HepG2 (cell line): Measurements from ENCODE around the gene NDUFS2. TPM values are rescaled to one million over a fixed set of nuclear protein-coding genes. Genes with fewer than 3 reads are reported as not detected.
A peak's percentile ranks its signal among the peaks of the same experiment; 100 is the strongest.

Experiments used
- ATRX ChIP-seq: sonication (generic); formaldehyde crosslinking; IDR thresholded peaks from 2 replicates; pipeline ENCODE4 v1.4.0; 2020; ENCODE audit warnings: missing genetic modification reagents, borderline replicate concordance
- NR2F2 ChIP-seq: IDR thresholded peaks from 2 replicates; pipeline ENCODE4 v1.6.1; 2012; ENCODE audit warnings: low read depth, inconsistent platforms, borderline replicate concordance
- REXO4 ChIP-seq: sonication (generic); formaldehyde crosslinking; IDR thresholded peaks from 2 replicates; pipeline ENCODE4 v1.8.0; 2022; ENCODE audit warnings: missing genetic modification reagents, mild to moderate bottlenecking, borderline replicate concordance
- SPEN ChIP-seq: sonication (generic); formaldehyde crosslinking; IDR thresholded peaks from 2 replicates; pipeline ENCODE4 v1.5.1; 2020; ENCODE audit warnings: low read depth, mild to moderate bottlenecking, missing genetic modification reagents
- ZBTB40 ChIP-seq, 2 experiments: fragments of 450-650 bp in 1 of 2; sonication (generic) in 1 of 2; formaldehyde crosslinking in 1 of 2; IDR thresholded peaks; 2 replicates each; pipeline versions ENCODE4 v1.6.1 to v1.8.0; 2016 to 2022; ENCODE audit warnings: antibody characterized with exemption in 1 of 2, mild to moderate bottlenecking in 1 of 2, missing genetic modification reagents in 1 of 2
- ZNF430 ChIP-seq: sonication (generic); formaldehyde crosslinking; IDR thresholded peaks from 2 replicates; pipeline ENCODE4 v1.9.0; 2021; ENCODE audit warnings: mild to moderate bottlenecking, missing genetic modification reagents
- ZNF513 ChIP-seq: sonication (generic); formaldehyde crosslinking; conservative IDR thresholded peaks from 2 replicates; pipeline ENCODE4 v1.5.0; 2020; ENCODE audit warnings: missing genetic modification reagents
- polyA plus RNA-seq, 8 experiments: library from polyadenylated mRNA; depleted of rRNA in 3 of 8; stranded (reverse) in 7 of 8; unstranded in 1 of 8; fragments of >200 nt; fragmentation: Illumina TruSeq in 4 of 8; extraction: Trizol in 4 of 8; gene quantifications; 2 replicates each; pipeline versions ENCODE4 v1.2.1 to v1.2.3, GENCODE V29; 2011 to 2016; ENCODE audit warnings: low read depth in 4 of 8, missing spikeins in 1 of 8, mixed read lengths in 1 of 8; ENCODE audit not compliant: insufficient read depth in 1 of 8
- total RNA-seq, 5 experiments: library from RNA; depleted of rRNA; stranded (reverse); fragments of >200 nt; fragmentation: Illumina TruSeq; extraction: Trizol; gene quantifications; 2 replicates each; pipeline ENCODE4 v1.2.3, GENCODE V29; 2016; ENCODE audit warnings: low read depth in 1 of 5
- TF ChIP-seq, protein P1 (sequence below): IDR thresholded peaks from 2 replicates; pipeline ENCODE4 v1.4.0; 2020; ENCODE audit warnings: mild to moderate bottlenecking, missing genetic modification reagents
- TF ChIP-seq, protein P2 (sequence below): sonication (generic); formaldehyde crosslinking; IDR thresholded peaks from 2 replicates; pipeline ENCODE4 v1.8.0; 2022; ENCODE audit warnings: mild to moderate bottlenecking, missing genetic modification reagents, borderline replicate concordance

Gene NDUFS2
- total and polyA plus RNA-seq, 2 of the 13 experiments (the other 11 are each of a cell fraction or from before 2014, with no cell fraction given) = 89.9 to 118 TPM

DNA sequence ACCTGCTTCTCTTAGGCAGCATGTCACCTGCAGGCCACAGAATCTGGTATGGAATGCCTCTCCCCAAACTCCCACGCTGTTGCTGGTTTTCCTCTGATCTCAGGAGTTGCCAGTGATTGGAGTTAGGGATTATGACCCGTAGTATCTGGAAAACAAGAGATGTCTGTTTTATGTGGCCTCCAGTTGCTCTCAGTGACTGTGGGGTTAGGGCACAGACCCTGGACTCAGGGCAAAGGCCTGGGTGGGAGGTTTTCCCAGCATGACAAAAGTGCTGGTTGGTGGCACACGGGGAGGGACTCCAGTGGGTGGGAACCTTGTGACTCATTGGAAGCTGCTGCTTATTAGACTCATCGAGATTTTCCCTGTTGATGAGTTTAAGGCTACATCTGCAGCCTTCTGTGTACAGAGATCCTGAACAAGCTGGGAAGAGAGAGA, 35.9 kb downstream of the NDUFS2 start, which contains the start of gene NR1I3 (continued):
- TF ChIP-seq, protein P1, sequence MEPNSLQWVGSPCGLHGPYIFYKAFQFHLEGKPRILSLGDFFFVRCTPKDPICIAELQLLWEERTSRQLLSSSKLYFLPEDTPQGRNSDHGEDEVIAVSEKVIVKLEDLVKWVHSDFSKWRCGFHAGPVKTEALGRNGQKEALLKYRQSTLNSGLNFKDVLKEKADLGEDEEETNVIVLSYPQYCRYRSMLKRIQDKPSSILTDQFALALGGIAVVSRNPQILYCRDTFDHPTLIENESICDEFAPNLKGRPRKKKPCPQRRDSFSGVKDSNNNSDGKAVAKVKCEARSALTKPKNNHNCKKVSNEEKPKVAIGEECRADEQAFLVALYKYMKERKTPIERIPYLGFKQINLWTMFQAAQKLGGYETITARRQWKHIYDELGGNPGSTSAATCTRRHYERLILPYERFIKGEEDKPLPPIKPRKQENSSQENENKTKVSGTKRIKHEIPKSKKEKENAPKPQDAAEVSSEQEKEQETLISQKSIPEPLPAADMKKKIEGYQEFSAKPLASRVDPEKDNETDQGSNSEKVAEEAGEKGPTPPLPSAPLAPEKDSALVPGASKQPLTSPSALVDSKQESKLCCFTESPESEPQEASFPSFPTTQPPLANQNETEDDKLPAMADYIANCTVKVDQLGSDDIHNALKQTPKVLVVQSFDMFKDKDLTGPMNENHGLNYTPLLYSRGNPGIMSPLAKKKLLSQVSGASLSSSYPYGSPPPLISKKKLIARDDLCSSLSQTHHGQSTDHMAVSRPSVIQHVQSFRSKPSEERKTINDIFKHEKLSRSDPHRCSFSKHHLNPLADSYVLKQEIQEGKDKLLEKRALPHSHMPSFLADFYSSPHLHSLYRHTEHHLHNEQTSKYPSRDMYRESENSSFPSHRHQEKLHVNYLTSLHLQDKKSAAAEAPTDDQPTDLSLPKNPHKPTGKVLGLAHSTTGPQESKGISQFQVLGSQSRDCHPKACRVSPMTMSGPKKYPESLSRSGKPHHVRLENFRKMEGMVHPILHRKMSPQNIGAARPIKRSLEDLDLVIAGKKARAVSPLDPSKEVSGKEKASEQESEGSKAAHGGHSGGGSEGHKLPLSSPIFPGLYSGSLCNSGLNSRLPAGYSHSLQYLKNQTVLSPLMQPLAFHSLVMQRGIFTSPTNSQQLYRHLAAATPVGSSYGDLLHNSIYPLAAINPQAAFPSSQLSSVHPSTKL (CRISPR knock-in tag) = peak; percentile 67; the same call in 1 of the 2 replicates
- TF ChIP-seq ZNF513 (CRISPR knock-in tag) (no peak), SPEN (CRISPR knock-in tag) (peak; percentile 87; the same call in 1 of the 2 replicates), NR2F2 (peak; percentile 81), ZBTB40 (IDR thresholded peaks at IDR 0.05) (no peak), ZBTB40 (CRISPR knock-in tag; IDR thresholded peaks at IDR 0.05) (peak; percentile 43; the same call in 1 of the 2 replicates), ZNF430 (CRISPR knock-in tag) (0 out of 2 replicates have a peak, but pooled peaks have one; percentile 36), REXO4 (no peak), ATRX (no peak)
- TF ChIP-seq, protein P2, sequence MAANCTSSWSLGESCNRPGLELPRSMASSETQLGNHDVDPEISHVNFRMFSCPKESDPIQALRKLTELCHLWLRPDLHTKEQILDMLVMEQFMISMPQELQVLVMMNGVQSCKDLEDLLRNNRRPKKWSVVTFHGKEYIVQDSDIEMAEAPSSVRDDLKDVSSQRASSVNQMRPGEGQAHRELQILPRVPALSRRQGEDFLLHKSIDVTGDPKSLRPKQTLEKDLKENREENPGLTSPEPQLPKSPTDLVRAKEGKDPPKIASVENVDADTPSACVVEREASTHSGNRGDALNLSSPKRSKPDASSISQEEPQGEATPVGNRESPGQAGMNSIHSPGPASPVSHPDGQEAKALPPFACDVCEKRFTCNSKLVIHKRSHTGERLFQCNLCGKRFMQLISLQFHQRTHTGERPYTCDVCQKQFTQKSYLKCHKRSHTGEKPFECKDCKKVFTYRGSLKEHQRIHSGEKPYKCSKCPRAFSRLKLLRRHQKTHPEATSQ (CRISPR knock-in tag) = peak; percentile 78; the same call in 1 of the 2 replicates
